Stimulated activated CD4-positive, alpha-beta T cell treated with anti-CD3 and anti-CD28 coated beads, Interleukin-1b, Interleukin-23, amount 100 ng/mL, for 48 hours (primary cell): Measurements from ENCODE around the gene CSRNP3.
"Not testable (repeated sequence)": the region's sequence is repeated elsewhere in the genome, so short reads cannot be mapped to it uniquely, and the experiment has no call there.

Source experiments
- DNase-seq: peaks from one replicate; pipeline ENCODE4 v3.0.0-alpha.2; 2020

The CSRNP3 gene

DNA sequence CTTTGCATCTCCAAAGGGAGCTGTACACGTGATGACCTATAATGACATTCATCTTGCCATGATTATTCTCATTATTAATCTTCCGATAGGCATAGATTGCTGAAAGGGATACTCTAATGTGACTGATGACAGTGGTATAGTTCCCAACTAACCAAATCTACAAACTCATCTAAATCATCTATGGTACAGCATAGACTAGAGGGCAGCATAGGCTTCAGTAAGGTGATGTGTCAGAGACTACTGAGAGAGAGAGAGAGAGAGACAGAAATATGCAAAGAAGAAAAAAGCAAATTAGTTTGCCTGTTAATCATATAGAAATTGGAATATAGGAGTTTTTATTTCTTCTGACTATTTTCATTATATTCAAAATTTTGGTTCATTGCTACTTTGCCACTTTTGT, 89.3 kb downstream of the CSRNP3 start:
- DNase-seq: no peak

DNA sequence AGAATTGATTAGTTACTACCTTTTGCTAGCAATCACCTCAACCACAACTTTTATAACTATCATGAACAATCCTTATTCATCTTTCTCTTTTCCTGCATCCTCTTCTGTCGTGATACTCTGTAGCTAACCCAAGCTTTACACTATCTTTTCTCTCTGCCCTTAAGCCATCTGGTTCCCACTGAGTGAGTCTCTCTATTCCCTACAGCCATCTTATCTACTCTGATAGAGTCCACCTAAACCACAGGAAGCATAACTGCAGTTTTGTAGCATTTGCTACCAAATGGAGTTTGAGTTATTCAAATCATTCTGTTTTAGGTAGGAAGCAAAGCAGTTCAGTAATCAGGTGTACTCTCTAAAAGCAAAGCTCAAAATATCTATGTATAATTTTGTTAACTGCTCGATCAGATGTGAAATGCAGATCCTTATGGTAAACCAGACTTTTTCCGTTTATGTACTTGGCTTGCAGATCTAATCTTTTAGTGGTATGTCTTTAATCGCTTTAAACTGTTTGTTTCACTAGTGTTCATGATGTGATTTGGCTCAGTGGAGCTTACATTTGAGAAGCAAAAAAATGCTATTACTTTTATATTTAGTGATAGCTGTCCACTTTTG, 91.0 kb downstream of the CSRNP3 start:
- no peak for DNase-seq

DNA sequence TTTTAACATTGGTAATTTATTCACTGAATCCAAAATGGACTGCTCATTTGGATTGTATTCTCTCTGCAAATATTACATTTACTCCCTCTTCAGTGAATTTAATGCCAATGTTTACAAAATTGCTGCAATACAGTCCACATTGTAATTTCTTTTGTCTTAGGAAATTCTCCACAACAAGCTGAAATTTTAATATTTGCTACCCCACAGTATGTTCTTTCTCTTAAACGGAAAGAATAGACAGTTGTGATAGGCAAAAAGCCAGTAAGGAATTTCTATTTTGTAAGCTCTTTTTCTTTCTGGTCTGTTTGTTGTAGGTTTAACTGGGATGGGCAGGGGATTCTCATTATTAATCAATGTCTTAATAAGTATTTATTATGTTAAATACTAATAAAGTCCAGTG, 92.0 kb downstream of the CSRNP3 start:
- DNase-seq: no peak

GRCh38 chr2:165562233-165562632, 92.7 kb downstream of the CSRNP3 start:
- DNase-seq: no peak

- DNase-seq: no peak
Measured at GRCh38 chr2:165563468-165564225, 94.1 kb downstream of the CSRNP3 start.

DNA sequence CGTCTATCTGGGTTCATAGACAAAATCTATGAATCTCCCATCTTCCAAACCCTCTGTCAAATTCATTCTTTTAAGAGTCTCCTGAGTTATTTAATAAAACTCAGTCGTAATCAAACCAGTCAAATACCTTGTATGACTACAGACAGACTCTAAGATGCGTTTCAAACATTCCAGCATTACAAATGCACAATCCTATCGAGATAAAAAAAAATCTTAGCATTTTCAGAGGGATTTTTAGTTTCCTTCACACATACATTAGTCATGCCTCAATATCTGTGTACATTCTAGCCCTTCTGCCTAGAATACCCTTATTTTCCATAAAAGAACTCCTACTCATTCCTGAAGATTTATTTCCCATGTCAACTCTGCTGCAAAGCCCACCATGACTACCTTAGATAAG, 96.5 kb downstream of the CSRNP3 start:
- DNase-seq: no peak

GRCh38 chr2:165567273-165567672, 97.8 kb downstream of the CSRNP3 start:
- no peak for DNase-seq

DNA sequence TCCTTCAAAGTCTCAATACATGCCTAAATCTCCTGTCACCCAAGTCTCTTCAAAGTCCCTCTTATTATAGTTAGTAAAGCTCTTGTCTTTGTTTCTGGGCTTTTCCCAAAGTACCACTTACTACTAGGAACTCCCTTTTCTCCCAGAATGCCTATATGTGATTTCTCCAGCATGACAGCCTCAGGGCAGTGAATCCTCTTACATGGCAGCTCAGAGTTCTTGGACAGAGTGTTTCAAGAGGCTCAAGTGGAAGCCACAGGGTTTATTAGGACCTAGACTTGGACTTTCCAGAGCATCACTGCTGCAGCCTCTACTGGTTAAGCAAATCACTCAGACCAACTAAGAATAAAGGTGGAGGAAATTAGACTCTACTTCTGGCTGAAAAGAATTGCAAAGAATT, 98.9 kb downstream of the CSRNP3 start:
- DNase-seq: no peak

GRCh38 chr2:165571477-165571876, 102.0 kb downstream of the CSRNP3 start:
- DNase-seq: no peak

- DNase-seq: no peak
Measured at GRCh38 chr2:165572151-165572550, 102.7 kb downstream of the CSRNP3 start.

- no peak for DNase-seq
Measured at GRCh38 chr2:165573534-165574461, 104.3 kb downstream of the CSRNP3 start.

DNA sequence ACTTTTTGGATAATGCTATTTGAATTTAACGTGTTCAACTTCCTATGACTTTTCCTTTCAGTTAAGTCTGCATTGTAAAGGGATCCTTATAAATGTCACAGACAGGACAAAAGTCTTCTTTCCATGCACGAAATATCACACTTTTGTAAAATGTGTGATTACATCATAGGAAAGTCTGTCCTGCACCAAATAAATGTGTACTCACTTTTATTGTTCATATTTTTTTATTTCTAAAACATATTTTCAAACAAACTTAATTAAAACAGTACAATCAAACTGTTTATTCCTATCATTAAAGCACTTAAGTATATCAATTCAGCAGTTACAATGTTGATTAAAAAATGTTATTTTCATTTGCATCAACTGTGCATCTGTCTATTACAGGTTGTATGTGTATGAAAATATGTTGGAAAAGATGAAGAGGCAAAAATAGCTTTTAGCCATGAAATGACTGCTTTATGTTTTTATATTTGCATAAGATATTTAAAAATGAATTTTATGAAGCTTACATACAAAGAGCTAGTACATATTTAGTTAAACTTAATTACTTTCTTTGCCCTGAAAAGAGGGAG, 105.6 kb downstream of the CSRNP3 start:
- no peak for DNase-seq

- no peak for DNase-seq
Measured at GRCh38 chr2:165576409-165577154, 107.1 kb downstream of the CSRNP3 start.

- no peak for DNase-seq
Measured at GRCh38 chr2:165582409-165582808, 112.9 kb downstream of the CSRNP3 start.

GRCh38 chr2:165582863-165583506, 113.5 kb downstream of the CSRNP3 start:
- no peak for DNase-seq

- DNase-seq: no peak
Measured at GRCh38 chr2:165584126-165584654, 114.7 kb downstream of the CSRNP3 start.

GRCh38 chr2:165586019-165586418, 116.5 kb downstream of the CSRNP3 start:
- DNase-seq: no peak

DNA sequence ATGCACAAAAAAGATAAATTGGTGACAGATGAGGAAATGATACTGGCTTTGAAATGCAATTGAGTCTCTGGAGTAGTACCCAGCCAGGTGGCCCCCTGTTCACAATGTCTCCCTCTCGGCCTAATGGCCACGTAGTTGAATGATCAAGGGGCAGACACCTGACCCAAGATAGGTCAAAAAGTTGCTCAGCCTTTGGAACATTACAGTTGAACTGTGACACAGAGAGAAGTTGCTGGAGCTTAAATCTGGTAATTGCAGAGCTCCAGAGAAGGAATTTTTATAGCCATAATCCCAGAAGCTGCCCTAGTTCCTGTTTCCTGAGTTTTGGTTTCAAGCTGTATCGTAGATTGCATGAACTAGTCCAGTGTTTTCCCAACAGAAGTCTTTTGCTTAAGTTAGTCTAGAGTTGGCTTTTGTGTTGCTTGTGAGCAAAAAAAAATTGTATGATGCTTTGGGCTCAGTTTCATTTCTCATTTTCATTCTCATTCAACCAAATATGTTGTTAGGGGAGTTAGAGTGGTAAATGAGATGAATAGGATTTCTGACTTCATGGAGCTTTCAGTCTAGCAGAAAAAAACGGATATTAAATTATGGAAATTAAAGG, 117.9 kb downstream of the CSRNP3 start:
- no peak for DNase-seq

GRCh38 chr2:165590999-165591398, 121.5 kb downstream of the CSRNP3 start:
- not testable (repeated sequence) for DNase-seq

GRCh38 chr2:165593081-165593480, 123.6 kb downstream of the CSRNP3 start:
- no peak for DNase-seq

DNA sequence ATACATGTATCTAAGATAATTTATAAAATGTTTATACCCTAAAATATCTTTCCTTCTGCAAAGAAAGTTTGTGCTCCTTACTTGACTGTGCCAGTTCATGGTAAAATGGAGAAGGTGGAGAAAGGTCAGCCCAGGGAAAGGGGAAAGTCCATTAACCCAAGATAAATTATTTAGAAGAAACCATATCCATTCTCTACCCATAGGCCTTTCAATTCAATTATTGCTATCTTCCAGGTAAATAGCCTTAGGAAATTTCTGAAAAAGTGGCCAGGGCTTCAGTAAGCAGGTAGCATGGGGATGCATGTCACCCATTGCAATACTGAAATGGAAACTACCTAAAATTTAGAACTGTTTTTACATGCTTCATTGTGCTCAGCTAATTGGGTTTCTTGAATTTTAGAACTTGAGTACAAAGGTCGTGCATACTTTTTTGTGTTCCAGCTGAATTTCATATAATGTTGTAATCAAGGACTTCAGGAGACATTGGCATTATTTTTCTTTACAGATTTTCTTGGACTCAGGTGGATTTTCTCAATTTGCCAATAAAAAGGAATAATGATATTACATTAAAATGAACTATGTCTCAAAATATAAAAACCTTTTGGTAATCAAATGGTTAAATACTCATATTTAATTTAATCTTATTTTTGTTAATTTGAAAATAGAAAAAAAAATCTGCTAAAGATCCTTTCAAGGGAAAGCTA, 124.9 kb downstream of the CSRNP3 start:
- DNase-seq: no peak
